GM21367 (cell line): Measurements from ENCODE around the gene TEAD3.

Experiments
- ATAC-seq: cut with Tn5 transposase; IDR thresholded peaks from one replicate; pipeline ENCODE4 v1.9.1; 2021; ENCODE audit not compliant: unreplicated experiment

TEAD3 gene

GRCh38 chr6:35477028-35477427, 19.9 kb downstream of the TEAD3 start:
- ATAC-seq = no peak

- no peak for ATAC-seq
These were observed 20.9 kb downstream of the TEAD3 start for GRCh38 chr6:35476004-35476403.

- no peak for ATAC-seq
These were observed 21.3 kb downstream of the TEAD3 start for GRCh38 chr6:35475573-35475972.

GRCh38 chr6:35474942-35475570, 21.8 kb downstream of the TEAD3 start:
- ATAC-seq = no peak

DNA sequence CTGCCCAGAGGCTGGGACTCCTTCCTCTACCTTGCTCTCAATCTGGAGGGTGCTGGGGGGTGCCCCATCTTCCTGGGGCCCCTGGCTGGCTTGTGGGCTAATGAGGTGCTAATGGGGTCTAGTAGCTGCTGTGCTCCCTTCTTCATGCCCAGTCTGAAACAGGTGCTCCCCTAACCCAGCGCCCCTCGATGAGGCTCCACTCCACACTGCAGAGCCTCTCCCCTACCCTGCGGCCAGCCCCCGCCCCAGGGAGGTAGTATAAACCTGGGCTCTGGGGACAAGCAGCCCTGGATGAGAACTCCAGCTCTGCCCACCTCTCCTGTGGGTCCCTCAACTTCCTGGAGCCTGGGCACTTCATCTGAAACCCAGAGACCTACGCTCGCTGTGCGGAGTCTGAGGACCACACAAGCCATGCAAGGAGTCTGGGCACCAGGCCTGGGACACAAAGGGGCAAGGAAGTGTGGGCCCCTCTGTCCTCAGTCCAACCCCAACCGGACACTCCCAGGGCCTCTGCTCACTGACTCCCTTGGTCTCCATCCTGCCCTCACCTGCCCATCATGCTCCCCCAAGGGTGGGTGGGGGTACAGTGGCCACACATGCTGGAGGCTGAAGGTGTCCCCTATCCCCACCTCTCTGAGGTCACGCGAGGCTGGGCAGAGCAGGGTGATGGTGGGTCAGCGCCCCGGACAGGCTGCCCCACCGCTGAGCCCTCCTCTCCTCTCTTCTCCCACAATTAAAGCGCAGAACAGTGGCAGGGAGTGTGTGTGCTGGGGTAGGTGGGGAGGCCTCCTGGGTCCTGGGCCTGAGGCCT, 22.5 kb downstream of the TEAD3 start:
- no peak for ATAC-seq

DNA sequence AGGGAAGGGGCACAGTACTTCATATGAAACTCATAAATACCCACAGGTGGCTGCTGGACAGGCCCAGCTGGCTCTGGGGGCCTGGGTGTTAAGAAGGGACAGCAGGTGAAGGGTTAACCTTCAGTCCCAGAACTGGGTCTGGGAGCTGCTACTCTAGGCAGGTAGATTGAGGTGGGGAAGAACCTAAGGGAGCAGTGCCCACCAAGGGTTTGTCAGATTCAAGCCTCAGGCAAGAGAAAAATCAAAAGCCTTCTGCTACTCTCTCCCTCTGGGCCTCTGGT, 23.1 kb downstream of the TEAD3 start:
- ATAC-seq = no peak

GRCh38 chr6:35473075-35473849, 23.6 kb downstream of the TEAD3 start:
- no peak for ATAC-seq

- ATAC-seq = no peak
These were observed 25.0 kb downstream of the TEAD3 start for GRCh38 chr6:35471836-35472345.

DNA sequence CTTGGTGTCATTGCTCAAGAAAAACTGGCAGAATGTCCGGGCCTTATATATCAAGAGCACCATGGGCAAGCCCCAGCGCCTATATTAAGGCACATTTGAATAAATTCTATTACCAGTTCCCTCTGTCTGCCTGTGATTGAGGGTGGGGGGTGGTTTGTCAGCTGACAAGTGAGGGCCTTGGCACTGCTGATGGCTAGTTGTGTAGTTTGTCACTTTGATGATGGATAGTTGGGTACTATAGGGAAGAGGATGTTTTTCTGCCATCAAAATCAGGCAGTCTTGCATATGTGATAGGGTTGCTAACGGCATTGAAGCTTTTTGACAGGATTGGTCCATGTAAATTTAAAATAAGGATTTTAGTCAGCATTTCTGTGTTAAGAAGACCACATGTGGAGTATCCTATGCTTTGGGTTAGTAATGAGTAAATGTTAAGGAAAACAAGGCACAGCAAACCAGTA, 26.2 kb downstream of the TEAD3 start:
- no peak for ATAC-seq

DNA sequence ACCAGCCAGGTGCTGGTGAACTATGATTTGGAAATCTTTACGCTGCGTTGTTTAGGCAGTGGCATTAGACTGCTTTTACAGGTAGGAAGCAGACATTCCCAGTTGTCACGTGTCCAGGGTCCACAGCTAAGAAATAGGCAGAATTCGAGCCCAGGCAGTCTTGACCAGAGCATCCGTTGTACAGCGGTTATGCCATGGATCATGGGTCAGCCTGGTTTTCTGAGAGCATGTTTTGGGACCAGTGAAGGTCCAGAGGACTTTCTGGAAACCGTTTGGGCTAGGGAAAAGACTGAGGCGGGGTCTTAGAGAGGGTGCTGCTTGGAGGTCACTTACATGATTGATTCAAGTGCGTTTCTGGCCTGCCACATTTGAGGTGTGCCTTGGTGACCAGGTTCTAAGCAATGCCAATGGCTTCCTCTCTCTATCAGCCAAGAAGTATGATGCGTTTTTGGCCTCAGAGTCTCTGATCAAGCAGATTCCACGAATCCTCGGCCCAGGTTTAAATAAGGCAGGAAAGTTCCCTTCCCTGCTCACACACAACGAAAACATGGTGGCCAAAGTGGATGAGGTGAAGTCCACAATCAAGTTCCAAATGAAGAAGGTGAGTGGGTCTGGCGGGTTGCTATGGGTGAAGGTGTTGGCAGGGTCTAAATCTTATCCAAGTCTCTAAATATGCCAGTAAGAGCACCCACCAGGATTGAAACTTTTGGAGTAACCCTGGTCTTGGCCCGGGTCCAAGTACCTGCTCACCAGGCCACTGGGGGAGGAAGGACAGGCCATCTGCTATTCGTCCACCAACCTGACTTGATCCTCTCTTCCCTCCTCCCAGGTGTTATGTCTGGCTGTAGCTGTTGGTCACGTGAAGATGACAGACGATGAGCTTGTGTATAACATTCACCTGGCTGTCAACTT, 26.9 kb downstream of the TEAD3 start:
- ATAC-seq = no peak

GRCh38 chr6:35468980-35469750, 27.7 kb downstream of the TEAD3 start:
- no peak for ATAC-seq

- peak; percentile 85 for ATAC-seq
These were observed 28.5 kb downstream of the TEAD3 start, which contains the start of gene RPL10A for GRCh38 chr6:35468181-35468979. Gene RPL10A (plus strand): TSS chr6:35468401. CDS start chr6:35468435, 34 bp downstream.

DNA sequence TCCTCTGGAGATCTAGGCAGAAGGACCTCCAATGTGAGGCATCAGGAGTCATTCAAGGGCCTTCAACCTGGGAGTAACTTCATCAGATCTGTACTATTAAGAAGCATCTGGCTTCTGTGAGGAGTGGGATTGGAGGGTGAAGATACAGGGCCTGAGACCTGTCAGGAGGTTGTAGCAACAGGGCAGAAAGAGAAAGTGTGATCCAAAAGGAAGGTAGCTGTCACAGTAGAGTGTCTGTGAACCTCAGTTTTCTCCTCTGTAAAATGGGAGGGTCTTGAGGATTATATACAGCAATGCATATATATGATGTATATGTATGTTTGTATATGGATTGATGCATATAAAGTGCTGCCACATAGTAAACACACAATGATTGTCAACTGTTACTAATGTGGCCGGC, 31.2 kb downstream of the TEAD3 start:
- ATAC-seq = no peak

GRCh38 chr6:35463292-35463691, 33.6 kb downstream of the TEAD3 start:
- no peak for ATAC-seq

- no peak for ATAC-seq
These were observed 35.6 kb downstream of the TEAD3 start for GRCh38 chr6:35461270-35461669.

GRCh38 chr6:35457907-35458306, 39.0 kb downstream of the TEAD3 start:
- ATAC-seq = no peak

DNA sequence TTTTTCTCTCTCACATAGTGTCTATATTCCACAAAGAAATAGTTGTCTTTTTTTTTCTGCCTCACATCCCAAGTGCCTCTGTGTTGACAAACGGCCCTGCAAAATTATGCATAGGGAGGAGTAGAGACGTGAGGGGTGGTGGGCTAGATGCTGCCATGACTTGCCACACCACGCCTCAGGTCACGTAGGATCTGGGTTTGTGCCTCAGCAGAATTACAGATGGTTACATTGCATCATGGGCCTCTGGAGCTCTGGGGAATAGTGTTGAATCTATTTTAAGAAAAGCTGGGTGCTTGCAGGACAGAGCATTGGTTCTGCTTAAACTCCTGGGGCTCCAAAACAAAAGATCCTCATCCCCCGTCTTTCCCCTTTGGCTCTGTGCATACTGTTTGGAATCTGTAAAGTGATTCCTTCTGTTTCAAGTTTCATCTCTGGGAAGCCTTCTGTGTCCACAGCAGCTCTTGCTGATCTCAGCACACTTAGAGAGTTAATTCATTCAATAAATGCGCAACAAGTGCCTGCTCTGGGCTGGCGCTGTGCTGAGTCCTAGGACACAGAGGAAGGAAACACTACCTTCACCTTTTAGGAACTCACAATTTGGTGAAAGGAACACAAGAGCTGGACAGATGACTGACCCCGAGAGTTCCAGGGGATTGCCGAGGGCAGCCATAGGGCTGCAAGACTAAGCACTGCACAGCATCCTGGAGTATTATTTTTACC, 42.3 kb downstream of the TEAD3 start:
- no peak for ATAC-seq

DNA sequence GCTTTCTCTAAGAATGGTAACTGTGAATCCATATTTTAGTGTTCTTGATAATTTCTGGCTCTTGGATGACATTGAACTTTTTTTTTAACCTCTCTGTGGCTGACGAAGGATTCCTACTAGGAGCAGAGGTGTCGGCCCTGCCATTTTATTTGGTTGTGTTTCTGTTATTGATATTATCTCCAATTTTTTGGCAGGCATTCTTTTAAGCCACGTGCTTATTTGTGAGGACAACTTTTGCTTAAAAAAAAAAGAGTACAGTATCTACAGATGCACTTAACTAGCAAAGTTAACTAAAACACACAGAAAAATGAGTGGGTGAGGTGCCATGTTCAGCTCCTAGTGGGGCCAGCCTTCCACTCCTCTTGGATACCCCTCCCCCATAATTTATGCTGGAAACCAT, 43.6 kb downstream of the TEAD3 start:
- ATAC-seq = no peak
